Testis (tissue), 2 donors: Measurements from ENCODE around the gene TBC1D4.

Experiments used
- POLR2A ChIP-seq: fragments of 450-650 bp; IDR thresholded peaks from one replicate; pipeline ENCODE4 v1.6.1; 2017; ENCODE audit warnings: antibody characterized with exemption, mild to moderate bottlenecking, moderate library complexity
- TF ChIP-seq, protein P1 (sequence below), 3 experiments: fragments of 450-650 bp in 2 of 3; fragments of 200-600 bp in 1 of 3; sonication (generic) in 1 of 3; IDR thresholded peaks; one replicate each; pipeline ENCODE4 v1.5.1; 2016 to 2019; ENCODE audit warnings: antibody characterized with exemption in 3 of 3, mild to moderate bottlenecking in 2 of 3, moderate library complexity in 1 of 3

DNA sequence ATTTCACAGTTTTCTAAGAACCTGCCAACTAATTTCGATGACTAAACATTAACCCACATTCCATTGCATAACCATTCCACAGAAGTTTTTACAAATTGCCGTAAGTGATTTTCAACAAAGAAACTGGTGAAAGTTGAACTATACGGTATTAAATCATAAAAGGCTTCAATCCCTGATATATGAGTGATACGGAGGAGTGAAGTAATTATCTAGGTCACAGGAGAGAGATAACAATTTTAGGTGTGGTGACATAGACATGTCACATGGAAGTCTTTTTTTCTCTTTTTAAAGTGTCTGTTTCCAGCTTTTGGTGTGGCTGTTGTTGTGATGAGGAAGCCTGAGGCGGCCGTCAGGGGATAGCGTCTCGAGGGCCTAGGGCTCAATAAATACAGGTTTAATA is 29.4 kb downstream of the TBC1D4 start:
- TF ChIP-seq, protein P1, sequence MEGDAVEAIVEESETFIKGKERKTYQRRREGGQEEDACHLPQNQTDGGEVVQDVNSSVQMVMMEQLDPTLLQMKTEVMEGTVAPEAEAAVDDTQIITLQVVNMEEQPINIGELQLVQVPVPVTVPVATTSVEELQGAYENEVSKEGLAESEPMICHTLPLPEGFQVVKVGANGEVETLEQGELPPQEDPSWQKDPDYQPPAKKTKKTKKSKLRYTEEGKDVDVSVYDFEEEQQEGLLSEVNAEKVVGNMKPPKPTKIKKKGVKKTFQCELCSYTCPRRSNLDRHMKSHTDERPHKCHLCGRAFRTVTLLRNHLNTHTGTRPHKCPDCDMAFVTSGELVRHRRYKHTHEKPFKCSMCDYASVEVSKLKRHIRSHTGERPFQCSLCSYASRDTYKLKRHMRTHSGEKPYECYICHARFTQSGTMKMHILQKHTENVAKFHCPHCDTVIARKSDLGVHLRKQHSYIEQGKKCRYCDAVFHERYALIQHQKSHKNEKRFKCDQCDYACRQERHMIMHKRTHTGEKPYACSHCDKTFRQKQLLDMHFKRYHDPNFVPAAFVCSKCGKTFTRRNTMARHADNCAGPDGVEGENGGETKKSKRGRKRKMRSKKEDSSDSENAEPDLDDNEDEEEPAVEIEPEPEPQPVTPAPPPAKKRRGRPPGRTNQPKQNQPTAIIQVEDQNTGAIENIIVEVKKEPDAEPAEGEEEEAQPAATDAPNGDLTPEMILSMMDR (IDR thresholded peaks at IDR 0.05) = no peak
- TF ChIP-seq POLR2A = no peak
